PC-3 (cell line): ENCODE data around the gene ADCY2.

Source experiments
- CTCF ChIP-seq: fragments of 300-600 bp; sonication (generic); conservative IDR thresholded peaks from 2 replicates; pipeline ENCODE4 v1.5.1; 2017; ENCODE audit warnings: antibody characterized with exemption, low read depth, mild to moderate bottlenecking, low read length
- EZH2phosphoT487 ChIP-seq: fragments of 300-600 bp; sonication (generic); IDR thresholded peaks from 2 replicates; pipeline ENCODE4 v1.6.1; 2018; ENCODE audit warnings: mild to moderate bottlenecking, antibody characterized with exemption, low read length, borderline replicate concordance

- TF ChIP-seq CTCF (no peak), EZH2phosphoT487 (no peak)
Measured at GRCh38 chr5:7385681-7386080, 10.3 kb upstream of the ADCY2 start.
